ENCODE data around the gene DUSP7. TPM values are rescaled to one million over a fixed set of nuclear protein-coding genes. Genes with fewer than 3 reads are reported as not detected.

Gene DUSP7
- total RNA-seq, 4 donors from 2014 or later, result 54.6 to 96.3 (median 79.2) TPM

GRCh38 chr3:52013802-52014598, 42.4 kb downstream of the DUSP7 start:
- intact Hi-C loops (cut with DNase I; ENCODE audit: low total_unique reads), result no loop called here
- H3K4me3 ChIP-seq (ENCODE audit: low read depth, poor library complexity, severe bottlenecking), result no peak overlapping the region
- TF ChIP-seq POLR2A (IDR thresholded peaks at IDR 0.05), result no peak
- TF ChIP-seq CTCF (IDR thresholded peaks at IDR 0.05), result no peak
- DNase-seq (ENCODE audit: low spot score in 2 of 2), result no peak
- 81 to 88% methylated on average over 6 of the region's 6 CpGs for WGBS, 2 donors

GRCh38 chr3:52012699-52013098, 43.7 kb downstream of the DUSP7 start:
- no peak for TF ChIP-seq POLR2A (IDR thresholded peaks at IDR 0.05)
- no peak for TF ChIP-seq CTCF (IDR thresholded peaks at IDR 0.05)
- DNase-seq (ENCODE audit: low spot score in 2 of 2), result no peak
- no peak overlapping the region for H3K4me3 ChIP-seq (ENCODE audit: low read depth, poor library complexity, severe bottlenecking)
- intact Hi-C loops (cut with DNase I; ENCODE audit: low total_unique reads), result no loop called here
- 78 to 79% methylated on average over 7 of the region's 7 CpGs for WGBS, 2 donors

GRCh38 chr3:52010431-52010830, 45.9 kb downstream of the DUSP7 start:
- intact Hi-C loops (cut with DNase I; ENCODE audit: low total_unique reads), result no loop called here
- TF ChIP-seq CTCF (IDR thresholded peaks at IDR 0.05) (no peak), POLR2A (IDR thresholded peaks at IDR 0.05) (no peak)
- H3K4me3 ChIP-seq (ENCODE audit: low read depth, poor library complexity, severe bottlenecking), result no peak overlapping the region
- DNase-seq (ENCODE audit: low spot score in 2 of 2), result no peak

- 75 to 82% methylated on average over 4 of the region's 4 CpGs for WGBS, 2 donors
- DNase-seq (ENCODE audit: low spot score in 2 of 2), result no peak
- intact Hi-C loops (cut with DNase I; ENCODE audit: low total_unique reads), result no loop called here
- H3K4me3 ChIP-seq (ENCODE audit: low read depth, poor library complexity, severe bottlenecking), result no peak overlapping the region
- TF ChIP-seq POLR2A (IDR thresholded peaks at IDR 0.05) (no peak), CTCF (IDR thresholded peaks at IDR 0.05) (no peak)
Observed at GRCh38 chr3:52007291-52007690, 49.1 kb downstream of the DUSP7 start.

- 79 to 93% methylated on average over 6 of the region's 6 CpGs for WGBS, 2 donors
- H3K4me3 ChIP-seq (ENCODE audit: low read depth, poor library complexity, severe bottlenecking), result no peak overlapping the region
- intact Hi-C loops (cut with DNase I; ENCODE audit: low total_unique reads), result no loop called here
- no peak for DNase-seq (ENCODE audit: low spot score in 2 of 2)
- TF ChIP-seq POLR2A (IDR thresholded peaks at IDR 0.05), result no peak
- TF ChIP-seq CTCF (IDR thresholded peaks at IDR 0.05), result no peak
Observed at GRCh38 chr3:52006820-52007133, 49.6 kb downstream of the DUSP7 start.

Measured in lower leg skin (tissue), 4 donors.